ENCODE results near the gene STRBP.

The STRBP gene

GRCh38 chr9:123111427-123112014, 156.9 kb downstream of the STRBP start:
- no peak overlapping the region for H3K4me3 ChIP-seq
- peaks cover 0 to 28% (median 16%) of the 10 kb centered on the region in 4 donors for H3K4me1 ChIP-seq
- TF ChIP-seq CTCF (IDR thresholded peaks at IDR 0.05): no peak
- no peaks in the 10 kb centered on the region for H3K27me3 ChIP-seq
- no peak overlapping the region for H3K27ac ChIP-seq
- DNase-seq: no peak
- no peaks in the 10 kb centered on the region for H3K9me3 ChIP-seq
- intact Hi-C loops (cut with DNase I; ENCODE audit: low total_unique reads): no loop called here
- H3K36me3 ChIP-seq: peaks cover 25 to 45% (median 34%) of the 10 kb centered on the region in 3 donors

GRCh38 chr9:123109540-123110279, 158.7 kb downstream of the STRBP start:
- intact Hi-C loops (cut with DNase I; ENCODE audit: low total_unique reads): no loop called here
- H3K36me3 ChIP-seq: peaks cover 43 to 63% (median 53%) of the 10 kb centered on the region in 3 donors
- no peaks in the 10 kb centered on the region for H3K27me3 ChIP-seq
- no peak for DNase-seq
- no peak for TF ChIP-seq CTCF (IDR thresholded peaks at IDR 0.05)
- H3K4me1 ChIP-seq: peaks cover 0 to 11% (median 5%) of the 10 kb centered on the region in 4 donors
- H3K9me3 ChIP-seq: no peaks in the 10 kb centered on the region
- no peak overlapping the region for H3K4me3 ChIP-seq
- H3K27ac ChIP-seq: no peak overlapping the region

GRCh38 chr9:123108976-123109375, 159.4 kb downstream of the STRBP start:
- no peak for TF ChIP-seq CTCF (IDR thresholded peaks at IDR 0.05)
- Histone ChIP-seq H3K27me3 (no peaks in the 10 kb centered on the region), H3K9me3 (no peaks in the 10 kb centered on the region), H3K27ac (no peak overlapping the region), H3K4me3 (no peak overlapping the region), H3K36me3 (peaks cover 51 to 70% (median 60%) of the 10 kb centered on the region in 3 donors), H3K4me1 (peaks cover 0 to 11% (median 5%) of the 10 kb centered on the region in 4 donors)
- no peak for DNase-seq
- intact Hi-C loops (cut with DNase I; ENCODE audit: low total_unique reads): no loop called here

GRCh38 chr9:123107639-123108285, 160.6 kb downstream of the STRBP start:
- intact Hi-C loops (cut with DNase I; ENCODE audit: low total_unique reads): no loop called here
- no peak overlapping the region for H3K4me3 ChIP-seq
- H3K4me1 ChIP-seq: peaks cover 0 to 11% (median 5%) of the 10 kb centered on the region in 4 donors
- H3K9me3 ChIP-seq: no peaks in the 10 kb centered on the region
- no peak for TF ChIP-seq CTCF (IDR thresholded peaks at IDR 0.05)
- no peak overlapping the region for H3K27ac ChIP-seq
- peaks cover 62 to 82% (median 69%) of the 10 kb centered on the region in 3 donors for H3K36me3 ChIP-seq
- H3K27me3 ChIP-seq: no peaks in the 10 kb centered on the region
- no peak for DNase-seq

GRCh38 chr9:123105490-123105889, 162.9 kb downstream of the STRBP start:
- H3K9me3 ChIP-seq: no peaks in the 10 kb centered on the region
- no peak for DNase-seq
- intact Hi-C loops (cut with DNase I; ENCODE audit: low total_unique reads): no loop called here
- no peak overlapping the region for H3K4me3 ChIP-seq
- no peak overlapping the region for H3K27ac ChIP-seq
- no peaks in the 10 kb centered on the region for H3K4me1 ChIP-seq
- no peak for TF ChIP-seq CTCF (IDR thresholded peaks at IDR 0.05)
- no peaks in the 10 kb centered on the region for H3K27me3 ChIP-seq
- H3K36me3 ChIP-seq: peaks cover 84 to 97% (median 92%) of the 10 kb centered on the region in 3 donors

Data from tibial artery (tissue), 4 donors.